HepG2 (cell line): ENCODE measurements around the gene PRM3. TPM values are rescaled to one million over a fixed set of nuclear protein-coding genes. Genes with fewer than 3 reads are reported as not detected.

ENCODE experiments used
- DBP ChIP-seq: sonication (generic); formaldehyde crosslinking; IDR thresholded peaks from 2 replicates; pipeline ENCODE4 v1.4.0; 2020; ENCODE audit warnings: missing genetic modification reagents; ENCODE audit errors: not compliant biosample characterization
- DR1 ChIP-seq: sonication (generic); formaldehyde crosslinking; IDR thresholded peaks from 2 replicates; pipeline ENCODE4 v1.8.0; 2021; ENCODE audit warnings: mild to moderate bottlenecking, missing genetic modification reagents, inconsistent platforms
- DRAP1 ChIP-seq: IDR thresholded peaks from 2 replicates; pipeline ENCODE4 v1.6.1; 2016; ENCODE audit warnings: missing genetic modification reagents, missing compliant biosample characterization
- HCFC1 ChIP-seq: fragments of 150-350 bp; IDR thresholded peaks from 2 replicates; pipeline ENCODE4 v1.6.1; 2014; ENCODE audit warnings: low read depth, low read length
- HES4 ChIP-seq: sonication (generic); formaldehyde crosslinking; IDR thresholded peaks from 2 replicates; pipeline ENCODE4 v1.9.0; 2021; ENCODE audit warnings: mild to moderate bottlenecking, missing genetic modification reagents, borderline replicate concordance
- HNF1B ChIP-seq: sonication (generic); formaldehyde crosslinking; IDR thresholded peaks from 2 replicates; pipeline ENCODE4 v1.5.1; 2020; ENCODE audit warnings: mild to moderate bottlenecking, moderate library complexity, missing genetic modification reagents
- MYC ChIP-seq: sonication (generic); formaldehyde crosslinking; IDR thresholded peaks from 2 replicates; pipeline ENCODE4 v1.9.0; 2021; ENCODE audit warnings: missing genetic modification reagents, borderline replicate concordance
- PITX1 ChIP-seq: sonication (generic); formaldehyde crosslinking; IDR thresholded peaks from 2 replicates; pipeline ENCODE4 v1.5.1; 2020; ENCODE audit warnings: mild to moderate bottlenecking, missing genetic modification reagents
- RBAK ChIP-seq: sonication (generic); formaldehyde crosslinking; IDR thresholded peaks from 2 replicates; pipeline ENCODE4 v1.5.1; 2020; ENCODE audit warnings: mild to moderate bottlenecking, missing genetic modification reagents
- RBM22 ChIP-seq: fragments of 200-400 bp; formaldehyde crosslinking; optimal IDR thresholded peaks from 2 replicates; pipeline ENCODE3; 2017; ENCODE audit warnings: mild to moderate bottlenecking, low read length, moderate library complexity
- SIX4 ChIP-seq: sonication (generic); formaldehyde crosslinking; IDR thresholded peaks from 2 replicates; pipeline ENCODE4 v1.4.0; 2020; ENCODE audit warnings: missing genetic modification reagents
- ZBTB7B ChIP-seq: sonication (generic); formaldehyde crosslinking; IDR thresholded peaks from 2 replicates; pipeline ENCODE4 v1.4.0; 2020; ENCODE audit warnings: missing genetic modification reagents
- ZFAT ChIP-seq: sonication (generic); formaldehyde crosslinking; conservative IDR thresholded peaks from 2 replicates; pipeline ENCODE4 v1.8.1; 2023; ENCODE audit warnings: missing genetic modification reagents, inconsistent platforms
- ZNF337 ChIP-seq: sonication (generic); formaldehyde crosslinking; IDR thresholded peaks from 2 replicates; pipeline ENCODE4 v1.5.1; 2020; ENCODE audit warnings: missing genetic modification reagents, low read depth, mild to moderate bottlenecking, borderline replicate concordance
- ZNF513 ChIP-seq: sonication (generic); formaldehyde crosslinking; conservative IDR thresholded peaks from 2 replicates; pipeline ENCODE4 v1.5.0; 2020; ENCODE audit warnings: missing genetic modification reagents
- ZNF543 ChIP-seq: sonication (generic); formaldehyde crosslinking; IDR thresholded peaks from 2 replicates; pipeline ENCODE4 v1.4.0; 2020; ENCODE audit warnings: mild to moderate bottlenecking, missing genetic modification reagents
- ZNF709 ChIP-seq: sonication (generic); formaldehyde crosslinking; IDR thresholded peaks from 2 replicates; pipeline ENCODE4 v1.5.0; 2020; ENCODE audit warnings: mild to moderate bottlenecking, missing genetic modification reagents
- ZNF761 ChIP-seq: sonication (generic); formaldehyde crosslinking; conservative IDR thresholded peaks from 2 replicates; pipeline ENCODE4 v1.4.0; 2020; ENCODE audit warnings: mild to moderate bottlenecking, missing genetic modification reagents
- ZNF780A ChIP-seq: sonication (generic); formaldehyde crosslinking; IDR thresholded peaks from 2 replicates; pipeline ENCODE4 v1.8.0; 2022; ENCODE audit warnings: mild to moderate bottlenecking, missing genetic modification reagents, moderate library complexity
- ZNF879 ChIP-seq: sonication (generic); formaldehyde crosslinking; IDR thresholded peaks from 2 replicates; pipeline ENCODE4 v1.8.1; 2023; ENCODE audit warnings: missing genetic modification reagents
- ZSCAN21 ChIP-seq: sonication (generic); formaldehyde crosslinking; IDR thresholded peaks from 2 replicates; pipeline ENCODE4 v1.8.0; 2022; ENCODE audit warnings: mild to moderate bottlenecking, missing genetic modification reagents, moderate library complexity, borderline replicate concordance
- ZZZ3 ChIP-seq: sonication (generic); formaldehyde crosslinking; IDR thresholded peaks from 2 replicates; pipeline ENCODE4 v1.4.0; 2020; ENCODE audit warnings: missing genetic modification reagents, mild to moderate bottlenecking, borderline replicate concordance
- polyA plus RNA-seq, 8 experiments: library from polyadenylated mRNA; depleted of rRNA in 3 of 8; stranded (reverse) in 7 of 8; unstranded in 1 of 8; fragments of >200 nt; fragmentation: Illumina TruSeq in 4 of 8; extraction: Trizol in 4 of 8; gene quantifications; 2 replicates each; pipeline versions ENCODE4 v1.2.1 to v1.2.3, GENCODE V29; 2011 to 2016; ENCODE audit warnings: low read depth in 4 of 8, missing spikeins in 1 of 8, mixed read lengths in 1 of 8; ENCODE audit not compliant: insufficient read depth in 1 of 8
- total RNA-seq, 5 experiments: library from RNA; depleted of rRNA; stranded (reverse); fragments of >200 nt; fragmentation: Illumina TruSeq; extraction: Trizol; gene quantifications; 2 replicates each; pipeline ENCODE4 v1.2.3, GENCODE V29; 2016; ENCODE audit warnings: low read depth in 1 of 5
- TF ChIP-seq, protein P1 (sequence below): sonication (generic); formaldehyde crosslinking; IDR thresholded peaks from 2 replicates; pipeline ENCODE4 v1.4.0; 2020; ENCODE audit warnings: mild to moderate bottlenecking, low read depth, missing genetic modification reagents

The PRM3 gene
- total and polyA plus RNA-seq, 2 of the 13 experiments (the other 11 are each of a cell fraction or from before 2014, with no cell fraction given): not detected

- TF ChIP-seq, protein P1, sequence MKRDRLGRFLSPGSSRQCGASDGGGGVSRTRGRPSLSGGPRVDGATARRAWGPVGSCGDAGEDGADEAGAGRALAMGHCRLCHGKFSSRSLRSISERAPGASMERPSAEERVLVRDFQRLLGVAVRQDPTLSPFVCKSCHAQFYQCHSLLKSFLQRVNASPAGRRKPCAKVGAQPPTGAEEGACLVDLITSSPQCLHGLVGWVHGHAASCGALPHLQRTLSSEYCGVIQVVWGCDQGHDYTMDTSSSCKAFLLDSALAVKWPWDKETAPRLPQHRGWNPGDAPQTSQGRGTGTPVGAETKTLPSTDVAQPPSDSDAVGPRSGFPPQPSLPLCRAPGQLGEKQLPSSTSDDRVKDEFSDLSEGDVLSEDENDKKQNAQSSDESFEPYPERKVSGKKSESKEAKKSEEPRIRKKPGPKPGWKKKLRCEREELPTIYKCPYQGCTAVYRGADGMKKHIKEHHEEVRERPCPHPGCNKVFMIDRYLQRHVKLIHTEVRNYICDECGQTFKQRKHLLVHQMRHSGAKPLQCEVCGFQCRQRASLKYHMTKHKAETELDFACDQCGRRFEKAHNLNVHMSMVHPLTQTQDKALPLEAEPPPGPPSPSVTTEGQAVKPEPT (CRISPR knock-in tag): peak; percentile 54; the same call in 1 of the 2 replicates
- TF ChIP-seq DBP (CRISPR knock-in tag) (no peak), HCFC1 (no peak), ZZZ3 (CRISPR knock-in tag) (no peak), ZNF543 (CRISPR knock-in tag) (no peak; the same call in 1 of the 2 replicates), ZNF879 (CRISPR knock-in tag) (no peak), ZNF761 (CRISPR knock-in tag) (no peak; the same call in 1 of the 2 replicates), RBM22 (no peak), ZBTB7B (peak; percentile 73; the same call in 1 of the 2 replicates), ZNF709 (CRISPR knock-in tag) (peak; percentile 39; the same call in 1 of the 2 replicates), ZNF780A (CRISPR knock-in tag) (no peak), HNF1B (peak; percentile 86), ZNF337 (CRISPR knock-in tag) (no peak), ZNF513 (CRISPR knock-in tag) (no peak), MYC (no peak), DR1 (CRISPR knock-in tag) (no peak), ZSCAN21 (CRISPR knock-in tag) (peak; percentile 51; the same call in 1 of the 2 replicates), DRAP1 (CRISPR knock-in tag) (peak; percentile 19; the same call in 1 of the 2 replicates), ZFAT (no peak), RBAK (no peak), PITX1 (CRISPR knock-in tag) (peak; percentile 9; the same call in 1 of the 2 replicates), HES4 (CRISPR knock-in tag) (no peak; the same call in 1 of the 2 replicates), SIX4 (0 out of 2 replicates have a peak, but pooled peaks have one; percentile 9)
These were observed 14.6 kb downstream of the PRM3 start (continued) for GRCh38 chr16:11258553-11259492.
